Activated CD4-positive, alpha-beta T cell treated with anti-CD3 and anti-CD28 coated beads, Interleukin-2, amount 50 U/mL, for 16 hours (primary cell): ENCODE measurements around the gene COMMD4.
"Not testable (repeated sequence)": the region's sequence is repeated elsewhere in the genome, so short reads cannot be mapped to it uniquely, and the experiment has no call there.

Source experiments
- DNase-seq: peaks from one replicate; pipeline ENCODE4 v3.0.0-alpha.2; 2020

The COMMD4 gene

GRCh38 chr15:75333654-75334419 is 2.0 kb upstream of the COMMD4 start:
- DNase-seq, result not testable (repeated sequence)

- DNase-seq, result no peak
Observed at GRCh38 chr15:75335313-75335704, 554 bp upstream of the COMMD4 start.

- DNase-seq, result no peak
Observed at GRCh38 chr15:75338661-75339240, 2.9 kb downstream of the COMMD4 start.

DNA sequence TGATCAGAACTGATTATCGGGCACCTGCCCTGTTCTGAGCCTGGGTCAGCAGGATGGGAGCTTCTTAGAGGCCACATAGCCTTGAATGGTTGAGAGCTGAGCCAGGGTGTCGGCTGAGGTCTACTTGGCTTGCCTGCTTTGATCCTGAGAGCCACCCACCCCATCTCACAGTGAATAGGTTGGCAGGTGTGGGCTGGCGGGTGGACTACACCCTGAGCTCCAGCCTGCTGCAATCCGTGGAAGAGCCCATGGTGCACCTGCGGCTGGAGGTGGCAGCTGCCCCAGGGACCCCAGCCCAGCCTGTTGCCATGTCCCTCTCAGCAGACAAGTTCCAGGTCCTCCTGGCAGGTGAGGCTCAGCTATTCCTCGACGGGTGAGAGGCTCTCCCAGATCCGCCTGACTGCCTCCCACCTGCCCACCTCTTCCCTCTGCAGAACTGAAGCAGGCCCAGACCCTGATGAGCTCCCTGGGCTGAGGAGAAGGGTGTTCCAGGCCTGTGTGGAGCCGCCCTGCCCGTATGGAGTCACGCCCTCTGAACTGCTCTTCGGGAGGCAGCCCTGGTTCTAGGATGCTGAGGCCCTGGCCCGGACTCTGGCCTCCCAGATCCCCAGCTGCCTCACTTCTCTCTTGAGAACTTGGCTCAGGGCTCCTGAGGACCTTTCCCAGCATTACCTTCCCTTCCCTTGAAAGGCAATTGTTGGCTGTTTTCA is 3.8 kb downstream of the COMMD4 start:
- DNase-seq, result no peak

DNA sequence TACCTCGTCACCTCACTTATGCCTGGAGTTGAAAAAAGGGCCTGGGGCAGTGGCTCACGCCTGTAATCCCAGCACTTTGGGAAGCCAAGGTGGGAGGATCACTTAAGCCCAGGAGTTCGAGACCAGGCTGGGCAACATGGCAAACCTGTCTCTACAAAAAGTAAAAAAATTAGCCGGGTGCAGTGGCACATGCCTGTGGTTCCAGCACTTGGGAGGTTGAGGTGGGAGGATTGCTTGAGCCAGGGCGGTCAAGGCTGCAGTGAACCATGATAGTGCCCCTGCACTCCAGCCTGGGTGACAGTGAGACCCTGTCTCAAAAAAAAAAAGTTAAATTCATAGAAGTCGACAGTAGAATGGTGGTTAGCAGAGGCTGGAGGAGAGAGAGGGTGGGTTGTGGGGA is 6.4 kb downstream of the COMMD4 start:
- no peak for DNase-seq

GRCh38 chr15:75343953-75344352 is 8.1 kb downstream of the COMMD4 start:
- DNase-seq, result not testable (repeated sequence)

GRCh38 chr15:75346796-75347221 is 10.9 kb downstream of the COMMD4 start, which contains the start of gene NEIL1:
Gene NEIL1 (plus strand): TSS chr15:75347039. CDS start chr15:75348906, 1,867 bp downstream.
- DNase-seq, result no peak

DNA sequence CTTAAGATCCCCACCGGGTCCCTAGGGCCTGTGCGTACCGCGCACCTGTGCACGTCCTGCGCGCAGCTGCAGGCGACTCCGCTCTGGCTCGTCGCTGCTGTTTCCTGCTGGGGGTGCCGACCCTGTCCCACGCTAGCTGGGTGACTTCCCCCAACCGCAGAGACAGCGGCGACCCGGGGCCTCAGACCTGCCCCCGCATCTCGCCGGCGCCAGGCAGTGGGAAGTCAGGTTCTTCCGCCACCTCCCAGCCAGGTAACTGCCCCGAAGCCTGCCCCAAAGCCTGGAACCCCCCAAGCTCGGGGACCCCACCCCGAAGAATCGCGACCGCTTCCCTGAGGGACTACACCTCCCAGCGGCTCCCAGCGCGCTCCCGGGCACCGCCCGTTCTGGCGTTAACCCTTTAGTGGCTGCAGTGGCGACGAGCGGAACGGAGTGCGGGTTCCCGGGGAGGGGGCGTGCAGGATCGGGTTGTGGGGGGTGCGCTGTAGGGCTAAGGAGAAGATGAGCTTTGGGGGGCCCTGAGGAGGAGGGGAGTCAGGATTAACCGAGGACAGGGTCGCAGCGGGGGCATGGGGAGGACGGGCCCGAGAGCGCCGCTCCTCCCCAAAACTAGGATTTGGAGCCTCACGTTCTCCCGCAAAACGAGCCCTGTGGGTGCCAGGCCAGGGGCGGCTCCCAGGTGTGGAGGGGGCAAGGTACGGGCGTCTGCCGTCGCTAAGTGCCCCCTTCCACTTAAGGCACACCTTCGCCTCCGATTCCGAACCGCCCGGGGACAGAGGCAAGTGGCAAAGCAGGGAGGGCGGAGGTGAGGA is 11.6 kb downstream of the COMMD4 start:
- DNase-seq, result no peak

- DNase-seq, result no peak
Observed at GRCh38 chr15:75348034-75348561, 12.2 kb downstream of the COMMD4 start.

DNA sequence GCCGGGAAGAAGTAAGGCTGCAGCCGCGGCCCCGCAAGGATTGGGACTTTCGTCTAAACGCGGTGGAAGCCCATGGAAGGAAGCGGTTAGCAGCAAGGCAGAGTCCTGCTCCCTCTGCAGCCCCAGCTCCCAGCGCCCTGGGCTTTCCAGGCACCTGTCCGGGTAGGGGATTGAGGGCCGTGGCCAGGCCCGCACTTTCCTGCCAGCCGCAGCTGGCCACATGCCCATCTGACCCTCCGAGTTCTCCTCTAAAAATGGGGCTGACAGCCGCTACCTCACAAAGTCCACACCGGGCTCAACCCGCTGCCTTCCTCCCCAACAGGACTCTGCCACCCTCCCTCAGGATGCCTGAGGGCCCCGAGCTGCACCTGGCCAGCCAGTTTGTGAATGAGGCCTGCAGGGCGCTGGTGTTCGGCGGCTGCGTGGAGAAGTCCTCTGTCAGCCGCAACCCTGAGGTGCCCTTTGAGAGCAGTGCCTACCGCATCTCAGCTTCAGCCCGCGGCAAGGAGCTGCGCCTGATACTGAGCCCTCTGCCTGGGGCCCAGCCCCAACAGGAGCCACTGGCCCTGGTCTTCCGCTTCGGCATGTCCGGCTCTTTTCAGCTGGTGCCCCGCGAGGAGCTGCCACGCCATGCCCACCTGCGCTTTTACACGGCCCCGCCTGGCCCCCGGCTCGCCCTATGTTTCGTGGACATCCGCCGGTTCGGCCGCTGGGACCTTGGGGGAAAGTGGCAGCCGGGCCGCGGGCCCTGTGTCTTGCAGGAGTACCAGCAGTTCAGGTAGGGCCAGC is 12.9 kb downstream of the COMMD4 start:
- DNase-seq, result no peak

DNA sequence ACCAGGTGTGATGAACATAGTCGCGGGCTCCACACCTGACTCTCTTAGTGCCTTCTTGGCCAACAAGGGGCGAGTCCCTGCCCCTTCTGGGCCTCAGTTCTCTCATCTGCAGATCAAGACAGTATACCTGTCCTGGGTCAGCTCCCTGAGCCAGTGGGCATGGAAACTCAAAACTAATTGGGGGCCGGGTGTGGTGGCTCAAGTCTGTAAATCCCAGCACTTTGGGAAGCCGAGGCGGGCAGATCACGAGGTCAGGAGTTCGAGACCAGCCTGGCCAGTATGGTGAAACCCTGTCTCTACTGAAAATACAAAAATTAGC is 13.4 kb downstream of the COMMD4 start:
- DNase-seq, result not testable (repeated sequence)

DNA sequence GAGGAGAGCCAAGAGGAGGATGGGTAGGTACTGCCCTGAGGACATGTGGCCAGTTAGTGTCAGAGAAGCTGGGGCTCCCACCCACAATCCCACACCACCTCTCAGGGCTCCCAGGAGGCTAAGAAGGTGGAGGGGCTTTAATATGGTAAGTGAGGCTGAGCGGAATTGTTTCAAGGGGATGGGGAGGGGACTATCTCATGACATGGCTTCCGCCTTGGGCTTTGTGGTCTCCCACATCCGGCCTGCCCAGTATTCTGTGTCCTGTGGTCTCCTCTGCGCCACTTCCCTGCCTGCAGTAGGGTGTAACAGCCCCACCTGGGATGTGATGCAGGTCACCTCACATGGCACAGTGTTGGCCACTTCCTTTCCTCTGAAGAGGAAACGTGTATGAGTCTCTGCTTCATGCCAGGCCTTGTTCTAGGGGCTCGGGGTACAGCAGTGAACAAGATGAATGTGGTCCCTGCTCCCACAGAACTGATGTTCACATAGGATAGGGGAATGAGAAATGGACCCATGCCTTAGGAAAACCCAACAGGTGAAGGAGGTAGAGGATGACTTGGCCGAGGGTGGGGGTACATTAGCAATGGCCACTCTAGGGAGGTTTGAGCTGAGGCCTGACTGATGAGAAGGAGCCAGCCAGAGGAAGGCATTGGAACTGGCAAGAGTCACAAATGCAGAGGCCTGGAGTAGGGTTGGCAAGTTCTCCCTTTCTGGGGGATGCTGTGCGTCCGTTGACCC is 14.2 kb downstream of the COMMD4 start:
- DNase-seq, result peak; percentile 90

DNA sequence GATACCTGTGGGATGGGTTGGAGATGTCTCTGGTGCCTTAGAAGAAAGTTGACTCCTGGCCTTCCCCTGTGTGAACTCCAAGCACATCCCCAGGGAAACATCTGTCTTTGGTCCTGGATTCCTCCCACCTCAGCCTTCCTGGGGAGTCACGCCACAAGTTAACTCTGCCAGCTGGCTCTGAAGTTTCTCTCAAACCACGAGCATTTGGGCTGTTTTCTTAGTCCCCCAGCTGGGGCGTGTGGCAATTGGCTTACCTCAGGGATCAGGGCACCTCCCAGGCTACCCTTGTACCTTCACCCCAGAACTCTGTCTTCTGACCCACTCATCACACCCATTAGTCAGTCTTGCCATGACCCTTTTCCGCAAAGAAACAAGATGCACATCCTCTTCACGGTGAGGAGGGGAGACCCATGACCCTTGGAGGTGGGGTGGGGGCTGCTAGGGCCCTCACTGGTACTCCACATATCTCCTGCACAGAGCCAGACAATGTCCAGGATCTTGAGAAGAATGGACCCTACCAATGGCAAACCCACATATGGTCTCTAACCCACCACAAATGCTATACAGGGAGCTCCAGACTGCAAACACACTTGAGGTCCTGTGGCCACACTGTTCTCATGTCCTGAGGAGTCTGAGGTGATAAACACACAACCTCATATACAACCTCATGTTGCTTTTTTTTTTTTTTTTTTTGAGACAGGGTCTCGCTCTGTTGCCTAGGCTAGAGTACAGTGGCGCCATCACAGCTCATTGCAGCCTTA is 14.9 kb downstream of the COMMD4 start:
- no peak for DNase-seq

DNA sequence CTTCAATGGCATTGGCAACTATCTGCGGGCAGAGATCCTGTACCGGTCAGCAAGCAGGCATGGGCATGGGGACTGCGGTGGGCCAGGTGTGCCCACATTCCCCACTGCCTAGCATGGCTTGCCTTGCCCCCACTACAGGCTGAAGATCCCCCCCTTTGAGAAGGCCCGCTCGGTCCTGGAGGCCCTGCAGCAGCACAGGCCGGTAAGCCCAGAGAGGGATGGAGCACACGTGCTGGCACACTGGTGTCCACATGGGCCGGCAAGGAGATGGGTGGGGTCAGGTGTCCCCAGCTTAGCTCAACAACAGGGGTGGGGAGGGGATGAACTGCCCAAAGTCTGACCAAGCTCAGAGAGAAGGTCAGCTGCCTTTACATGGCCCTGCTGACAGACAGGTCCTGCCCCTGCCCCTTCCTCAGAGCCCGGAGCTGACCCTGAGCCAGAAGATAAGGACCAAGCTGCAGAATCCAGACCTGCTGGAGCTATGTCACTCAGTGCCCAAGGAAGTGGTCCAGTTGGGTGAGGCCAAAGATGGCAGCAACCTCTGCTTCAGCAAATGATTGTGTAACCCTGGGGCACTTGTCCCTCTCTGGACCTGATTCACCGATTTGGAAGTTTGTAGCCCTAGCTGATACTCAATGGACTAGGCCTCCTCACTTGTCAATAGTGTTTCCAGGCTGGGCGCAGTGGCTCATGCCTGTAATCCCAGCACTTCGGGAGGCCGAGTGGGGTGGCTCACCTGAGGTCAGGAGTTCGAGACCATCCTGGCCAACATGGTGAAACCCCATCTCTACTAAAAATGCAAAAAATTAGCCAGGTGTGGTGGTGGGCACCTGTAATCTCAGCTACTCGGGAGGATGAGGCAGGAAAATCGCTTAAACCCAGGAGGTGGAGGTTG is 16.6 kb downstream of the COMMD4 start:
- no peak for DNase-seq

- DNase-seq, result no peak
Observed at GRCh38 chr15:75353604-75354003, 17.7 kb downstream of the COMMD4 start.

GRCh38 chr15:75354454-75354853 is 18.6 kb downstream of the COMMD4 start:
- DNase-seq, result no peak

GRCh38 chr15:75355369-75355768 is 19.5 kb downstream of the COMMD4 start:
- DNase-seq, result no peak

DNA sequence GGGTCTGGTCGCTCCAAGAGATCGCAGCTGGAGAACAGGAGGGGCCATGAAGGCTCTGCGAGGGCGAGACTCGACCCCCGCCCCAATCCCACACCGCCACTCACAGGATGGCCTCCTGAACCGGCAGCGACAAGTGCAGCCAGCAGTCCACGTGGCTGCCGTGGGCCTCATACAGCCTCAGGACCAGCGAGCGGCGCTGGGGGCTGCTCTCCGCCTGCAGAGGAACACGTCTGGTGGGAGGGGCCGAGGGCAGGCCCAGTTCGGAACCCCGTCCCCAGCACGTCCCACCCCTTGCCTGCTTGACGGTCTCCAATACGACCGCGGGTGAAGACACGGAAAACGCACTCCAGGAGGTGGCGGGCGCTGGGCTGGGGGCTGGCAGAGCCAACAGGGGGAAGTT is 20.1 kb downstream of the COMMD4 start:
- DNase-seq, result no peak

DNA sequence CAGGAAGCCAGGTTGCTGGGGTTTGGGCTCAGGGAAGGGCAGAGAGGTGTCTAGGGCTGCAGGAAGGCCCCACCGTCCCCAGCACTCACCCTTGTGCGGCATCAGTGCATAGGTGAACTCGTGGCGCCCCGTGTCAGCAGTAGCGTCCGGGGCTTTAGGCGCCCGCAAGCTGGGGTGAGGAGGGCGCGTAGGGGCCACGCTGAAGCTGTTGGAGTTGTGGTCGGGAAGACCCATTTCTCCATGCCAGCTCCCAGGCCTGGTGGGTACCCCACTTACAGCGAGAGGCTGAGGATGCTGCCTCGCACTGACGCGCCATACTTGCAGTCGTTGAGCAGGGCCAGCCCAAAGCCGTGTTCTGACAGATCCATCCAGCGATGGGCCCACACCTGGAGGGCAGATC is 20.7 kb downstream of the COMMD4 start:
- no peak for DNase-seq
